ENCODE measurements around the gene FBXW9. TPM values are rescaled to one million over a fixed set of nuclear protein-coding genes. Genes with fewer than 3 reads are reported as not detected.

FBXW9 gene
- total RNA-seq, 1 experiment from 2014 or later, result 14.0 TPM

- no peak overlapping the region for H3K4me2 ChIP-seq (ENCODE audit: low read length)
- no peak for TF ChIP-seq ZFX (IDR thresholded peaks at IDR 0.05)
- no peak for TF ChIP-seq ATF3 (IDR thresholded peaks at IDR 0.05)
- no peak for TF ChIP-seq EZH2 (IDR thresholded peaks at IDR 0.05)
- TF ChIP-seq CBX3 (IDR thresholded peaks at IDR 0.05; ENCODE audit: low read depth), result no peak
- TF ChIP-seq EZH2phosphoT487 (IDR thresholded peaks at IDR 0.05; ENCODE audit: borderline replicate concordance), result no peak
- no peak for TF ChIP-seq JUND (IDR thresholded peaks at IDR 0.05)
- no peak for TF ChIP-seq SRF (IDR thresholded peaks at IDR 0.05; ENCODE audit: low read depth)
- no peak for TF ChIP-seq FOSL1 (IDR thresholded peaks at IDR 0.05; ENCODE audit: low read depth)
- TF ChIP-seq ELF1 (IDR thresholded peaks at IDR 0.05; ENCODE audit: borderline replicate concordance, low read depth), result no peak
- TF ChIP-seq REST (IDR thresholded peaks at IDR 0.05; ENCODE audit: low read depth), result no peak
- TF ChIP-seq SP1 (IDR thresholded peaks at IDR 0.05; ENCODE audit: low read depth), result no peak
- TF ChIP-seq POLR2A (IDR thresholded peaks at IDR 0.05; ENCODE audit: borderline replicate concordance, extremely low read depth, insufficient read depth, insufficient read length), result no peak
- no peak for TF ChIP-seq CEBPB (IDR thresholded peaks at IDR 0.05; ENCODE audit: low read depth)
- no peak for TF ChIP-seq MAX (IDR thresholded peaks at IDR 0.05)
- TF ChIP-seq EGR1 (IDR thresholded peaks at IDR 0.05; ENCODE audit: low read depth), result no peak
- no peak for TF ChIP-seq POLR2AphosphoS5 (IDR thresholded peaks at IDR 0.05; ENCODE audit: low read depth, low read length)
- no peak for TF ChIP-seq ZNF274 (IDR thresholded peaks at IDR 0.05; ENCODE audit: low read depth, low read length)
- TF ChIP-seq ZBTB33 (IDR thresholded peaks at IDR 0.05; ENCODE audit: extremely low read depth, insufficient replicate concordance, low read length), result no peak
- no peak for TF ChIP-seq YY1 (IDR thresholded peaks at IDR 0.05; ENCODE audit: extremely low read depth, insufficient replicate concordance, low read depth, low read length)
- H2AFZ ChIP-seq (ENCODE audit: low read depth, low read length, poor library complexity, severe bottlenecking), result no peak overlapping the region
- RAD21 ChIA-PET (ENCODE audit: low non-redundant PET in 1 of 2, low total read pairs in 2 of 2, uncharacterized antibody in 2 of 2, unreplicated experiment in 2 of 2), result no interaction called here
- no peaks in the 10 kb centered on the region for H3K4me1 ChIP-seq (ENCODE audit: control insufficient read depth in 1 of 2, insufficient read depth in 2 of 2, low read length in 2 of 2)
- CTCF ChIA-PET, result interaction anchor here (1.1 kb wide), 1 partner anchor 17 kb away, joined by 3 read pairs; no protein-coding TSS in a partner anchor
- no peak overlapping the region for H3K27ac ChIP-seq (ENCODE audit: low read depth, low read length)
- H3K9me2 ChIP-seq (ENCODE audit: insufficient read depth), result no peaks in the 10 kb centered on the region
- H4K20me1 ChIP-seq (ENCODE audit: insufficient read depth), result no peaks in the 10 kb centered on the region
- no peaks in the 10 kb centered on the region for H3K79me2 ChIP-seq (ENCODE audit: insufficient read depth, low read length)
- ATAC-seq (no peak), DNase-seq (ENCODE audit: low read depth, low spot score) (no peak)
- no TSS peak for BruUV-seq (replicated peaks)
- no peaks in the 10 kb centered on the region for H3K27me3 ChIP-seq (ENCODE audit: insufficient read depth, low read length)
- peaks cover 0 to 5% of the 10 kb centered on the region in 2 experiments; a peak in 2 of 4 replicates for H3K36me3 ChIP-seq (ENCODE audit: control insufficient read depth in 1 of 2, insufficient read depth in 2 of 2, low read length in 2 of 2)
- POLR2A ChIA-PET, result no interaction called here
- H3K9ac ChIP-seq (ENCODE audit: low read length), result no peak overlapping the region
- H3K9me3 ChIP-seq (ENCODE audit: control insufficient read depth in 1 of 2, insufficient read depth in 1 of 2, low read depth in 1 of 2, low read length in 2 of 2), result no peaks in the 10 kb centered on the region
- H3K4me3 ChIP-seq (replicated peaks in 1 of 2; ENCODE audit: low read depth in 1 of 2, low read length in 2 of 2), result no peak overlapping the region
- intact Hi-C loops (cut with micrococcal nuclease), result no loop called here
These were observed 40.9 kb downstream of the FBXW9 start for GRCh38 chr19:12655546-12655945.
